Endodermal cell (in vitro differentiated cells): ENCODE results near the gene GALE. TPM values are rescaled to one million over a fixed set of nuclear protein-coding genes. Genes with fewer than 3 reads are reported as not detected.
"Not testable (repeated sequence)": the region's sequence is repeated elsewhere in the genome, so short reads cannot be mapped to it uniquely, and the experiment has no call there.

ENCODE experiments used
- DNase-seq: peaks from one replicate; pipeline ENCODE4 v3.0.0-alpha.2; 2017
- H3K27ac ChIP-seq: 2 replicates; pipeline ENCODE4 v1.5.1; 2013; ENCODE audit warnings: mild to moderate bottlenecking, low read depth, low read length, moderate library complexity
- H3K27me3 ChIP-seq: 2 replicates; pipeline ENCODE4 v1.6.1; 2013; ENCODE audit warnings: mild to moderate bottlenecking, low read length, moderate library complexity; ENCODE audit not compliant: insufficient read depth, control insufficient read depth, poor library complexity, severe bottlenecking
- H3K36me3 ChIP-seq: 2 replicates; pipeline ENCODE4 v1.7.0; 2013; ENCODE audit warnings: mild to moderate bottlenecking, low read length, moderate library complexity; ENCODE audit not compliant: control insufficient read depth, insufficient read depth
- H3K4me1 ChIP-seq: one replicate; pipeline ENCODE4 v1.7.0; 2013; ENCODE audit warnings: low read length; ENCODE audit not compliant: control insufficient read depth, insufficient read depth
- H3K4me3 ChIP-seq: 2 replicates; pipeline ENCODE4 v1.5.1; 2013; ENCODE audit warnings: mild to moderate bottlenecking, low read length, moderate library complexity
- H3K9ac ChIP-seq: 2 replicates; pipeline ENCODE4 v1.6.1; 2013; ENCODE audit warnings: mild to moderate bottlenecking, low read length, moderate library complexity; ENCODE audit not compliant: poor library complexity, severe bottlenecking; ENCODE audit errors: extremely low read depth
- H3K9me3 ChIP-seq: 2 replicates; pipeline ENCODE4 v1.6.1; 2013; ENCODE audit warnings: mild to moderate bottlenecking, low read length, moderate library complexity; ENCODE audit not compliant: control insufficient read depth
- H3K27ac Mint-ChIP-seq: 2 replicates; pipeline ENCODE4 v1.8.0; 2020; ENCODE audit warnings: mixed read lengths
- H3K27me3 Mint-ChIP-seq: 2 replicates; pipeline ENCODE4 v1.8.0; 2021; ENCODE audit warnings: mild to moderate bottlenecking, mixed read lengths; ENCODE audit not compliant: insufficient read depth
- H3K36me3 Mint-ChIP-seq: 2 replicates; pipeline ENCODE4 v1.8.0; 2020; ENCODE audit warnings: low read depth, mixed read lengths
- H3K4me1 Mint-ChIP-seq: 2 replicates; pipeline ENCODE4 v1.8.0; 2020; ENCODE audit warnings: mixed read lengths
- H3K4me3 Mint-ChIP-seq: 2 replicates; pipeline ENCODE4 v1.8.0; 2020; ENCODE audit warnings: mild to moderate bottlenecking, moderate library complexity, mixed read lengths
- H3K9me3 Mint-ChIP-seq: 2 replicates; pipeline ENCODE4 v1.8.0; 2020; ENCODE audit warnings: mild to moderate bottlenecking, mixed read lengths
- WGBS, 2 experiments: methylation state at CpG; one replicate each; pipeline versions ENCODE4 v1.1.5 to v1.1.7; 2013; ENCODE audit warnings: missing lambda C conversion rate in 2 of 2, mixed read lengths in 1 of 2; ENCODE audit not compliant: insufficient coverage in 1 of 2, insufficient read length in 1 of 2; 5-methylcytosine and 5-hydroxymethylcytosine counted together
- total RNA-seq, 2 donors: library from RNA; stranded (reverse); fragmentation: NEBNext Ultra II Directional in 1 of 2; extraction: Animal tissue kit (Norgen Biotek cat#: 25700) in 1 of 2; gene quantifications; 2 replicates in 1 of 2; 3 replicates in 1 of 2; pipeline ENCODE4 v1.2.1, GENCODE V29; 2021
- TF ChIP-seq, protein P1 (sequence below): fragments of 200-600 bp; sonication (generic); conservative IDR thresholded peaks from 2 replicates; pipeline ENCODE4 v1.5.0; 2021; ENCODE audit warnings: antibody characterized with exemption, mild to moderate bottlenecking

The GALE gene
- total RNA-seq, 2 donors from 2014 or later = 60.4 to 66.0 TPM

DNA sequence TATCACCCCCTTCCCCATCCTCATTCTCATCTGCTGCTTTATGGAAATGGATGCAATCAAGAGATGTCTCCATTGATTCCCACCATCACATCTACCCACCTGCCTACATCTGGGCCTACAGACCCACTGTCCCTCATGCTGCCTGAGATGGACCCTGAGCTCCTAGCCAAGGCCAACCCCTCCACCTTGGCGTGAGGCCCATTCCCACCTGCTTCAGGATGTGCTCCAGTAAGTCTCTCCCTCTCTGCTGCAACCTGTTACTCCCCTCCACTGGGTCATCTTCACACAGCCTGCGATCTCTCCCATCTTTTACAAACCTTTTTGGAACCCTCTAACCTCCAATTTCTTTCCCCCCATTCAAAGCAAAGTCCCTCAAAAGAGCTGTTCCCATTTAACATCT, 4.5 kb upstream of the GALE start:
- Mint-ChIP-seq H3K9me3 (no peaks in the 10 kb centered on the region), H3K27ac (no peak overlapping the region), H3K27me3 (peaks cover 3% of the 10 kb centered on the region), H3K36me3 (peaks cover 20% of the 10 kb centered on the region), H3K4me3 (no peak overlapping the region), H3K4me1 (peaks cover 3% of the 10 kb centered on the region)
- Histone ChIP-seq H3K9ac (no peak overlapping the region), H3K4me3 (no peak overlapping the region), H3K27ac (no peak overlapping the region), H3K9me3 (no peaks in the 10 kb centered on the region), H3K36me3 (no peaks in the 10 kb centered on the region), H3K4me1 (peaks cover 4% of the 10 kb centered on the region), H3K27me3 (no peaks in the 10 kb centered on the region)
- WGBS, 2 experiments = 75 to 90% methylated on average over 2 of the region's 2 CpGs
- DNase-seq = no peak
- TF ChIP-seq, protein P1, sequence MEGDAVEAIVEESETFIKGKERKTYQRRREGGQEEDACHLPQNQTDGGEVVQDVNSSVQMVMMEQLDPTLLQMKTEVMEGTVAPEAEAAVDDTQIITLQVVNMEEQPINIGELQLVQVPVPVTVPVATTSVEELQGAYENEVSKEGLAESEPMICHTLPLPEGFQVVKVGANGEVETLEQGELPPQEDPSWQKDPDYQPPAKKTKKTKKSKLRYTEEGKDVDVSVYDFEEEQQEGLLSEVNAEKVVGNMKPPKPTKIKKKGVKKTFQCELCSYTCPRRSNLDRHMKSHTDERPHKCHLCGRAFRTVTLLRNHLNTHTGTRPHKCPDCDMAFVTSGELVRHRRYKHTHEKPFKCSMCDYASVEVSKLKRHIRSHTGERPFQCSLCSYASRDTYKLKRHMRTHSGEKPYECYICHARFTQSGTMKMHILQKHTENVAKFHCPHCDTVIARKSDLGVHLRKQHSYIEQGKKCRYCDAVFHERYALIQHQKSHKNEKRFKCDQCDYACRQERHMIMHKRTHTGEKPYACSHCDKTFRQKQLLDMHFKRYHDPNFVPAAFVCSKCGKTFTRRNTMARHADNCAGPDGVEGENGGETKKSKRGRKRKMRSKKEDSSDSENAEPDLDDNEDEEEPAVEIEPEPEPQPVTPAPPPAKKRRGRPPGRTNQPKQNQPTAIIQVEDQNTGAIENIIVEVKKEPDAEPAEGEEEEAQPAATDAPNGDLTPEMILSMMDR = no peak

DNA sequence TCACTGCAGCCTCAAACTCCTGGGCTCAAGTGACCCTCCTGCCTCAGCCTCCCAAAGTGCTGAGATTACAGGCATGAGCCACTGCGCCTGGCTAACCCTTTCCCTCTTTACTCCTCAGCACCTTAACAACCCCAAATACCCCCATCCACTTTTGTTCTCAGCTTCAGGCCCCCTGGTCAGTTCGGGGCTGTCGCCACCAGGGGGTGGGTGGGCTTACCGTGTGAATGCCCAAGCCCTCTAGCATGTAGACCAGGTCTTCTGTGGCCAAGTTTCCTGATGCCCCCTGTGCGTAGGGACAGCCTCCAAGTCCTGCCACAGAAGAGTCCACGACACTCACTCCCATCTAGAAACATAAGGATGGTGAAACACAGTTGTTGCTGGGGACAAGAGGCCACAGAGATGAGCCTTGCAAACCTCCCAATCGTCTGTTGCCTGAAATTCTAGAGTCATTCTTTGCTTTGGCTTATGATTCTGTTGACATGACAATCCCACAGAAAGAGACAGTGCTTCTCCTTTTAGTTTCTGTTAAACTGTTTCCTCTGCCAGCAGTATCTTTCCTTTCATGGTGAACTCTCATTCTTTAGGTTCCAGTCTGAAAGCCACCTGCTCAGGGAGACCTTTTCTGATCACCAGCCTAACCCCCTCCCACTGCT, 3.8 kb upstream of the GALE start:
- Histone ChIP-seq H3K4me1 (peaks cover 4% of the 10 kb centered on the region), H3K9me3 (no peaks in the 10 kb centered on the region), H3K36me3 (no peaks in the 10 kb centered on the region), H3K27ac (no peak overlapping the region), H3K27me3 (no peaks in the 10 kb centered on the region), H3K4me3 (no peak overlapping the region), H3K9ac (no peak overlapping the region)
- H3K9me3 Mint-ChIP-seq = no peaks in the 10 kb centered on the region
- 88 to 93% methylated on average over 7 of the region's 7 CpGs for WGBS, 2 experiments
- TF ChIP-seq, protein P1 = peak; percentile 64
- H3K27me3 Mint-ChIP-seq = peaks cover 3% of the 10 kb centered on the region
- no peak overlapping the region for H3K4me3 Mint-ChIP-seq
- peaks cover 20% of the 10 kb centered on the region for H3K36me3 Mint-ChIP-seq
- H3K27ac Mint-ChIP-seq = no peak overlapping the region
- peaks cover 7% of the 10 kb centered on the region for H3K4me1 Mint-ChIP-seq
- DNase-seq = peak; percentile 57

DNA sequence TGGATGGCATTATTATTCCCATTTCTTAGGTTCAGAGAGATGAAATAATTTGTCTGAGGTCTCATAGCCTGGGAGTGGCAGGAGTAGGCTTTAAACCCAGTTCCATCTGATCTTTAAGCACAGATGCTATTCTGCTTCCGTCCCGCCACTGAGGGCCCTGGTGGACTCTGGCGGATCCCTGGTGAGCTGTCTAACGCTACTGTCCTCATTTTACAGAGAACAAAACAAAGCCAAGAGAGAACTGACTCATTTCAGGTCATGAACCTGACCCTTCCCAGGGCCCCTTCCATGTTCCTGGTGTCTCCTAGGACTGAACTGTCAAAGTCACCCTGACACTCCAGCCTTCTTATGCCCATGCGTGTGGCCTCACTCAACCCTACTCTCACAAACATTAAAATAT, 3.1 kb upstream of the GALE start:
- no peak for DNase-seq
- Mint-ChIP-seq H3K27me3 (peaks cover 3% of the 10 kb centered on the region), H3K9me3 (no peaks in the 10 kb centered on the region), H3K27ac (no peak overlapping the region), H3K4me3 (no peak overlapping the region), H3K36me3 (peaks cover 21% of the 10 kb centered on the region), H3K4me1 (peaks cover 10% of the 10 kb centered on the region)
- no peaks in the 10 kb centered on the region for H3K27me3 ChIP-seq
- H3K27ac ChIP-seq = no peak overlapping the region
- no peaks in the 10 kb centered on the region for H3K9me3 ChIP-seq
- 87 to 90% methylated on average over 4 to 5 of the region's 5 CpGs for WGBS, 2 experiments
- H3K4me3 ChIP-seq = no peak overlapping the region
- TF ChIP-seq, protein P1 = no peak
- no peak overlapping the region for H3K9ac ChIP-seq
- H3K36me3 ChIP-seq = peaks cover 6% of the 10 kb centered on the region
- H3K4me1 ChIP-seq = peaks cover 7% of the 10 kb centered on the region

DNA sequence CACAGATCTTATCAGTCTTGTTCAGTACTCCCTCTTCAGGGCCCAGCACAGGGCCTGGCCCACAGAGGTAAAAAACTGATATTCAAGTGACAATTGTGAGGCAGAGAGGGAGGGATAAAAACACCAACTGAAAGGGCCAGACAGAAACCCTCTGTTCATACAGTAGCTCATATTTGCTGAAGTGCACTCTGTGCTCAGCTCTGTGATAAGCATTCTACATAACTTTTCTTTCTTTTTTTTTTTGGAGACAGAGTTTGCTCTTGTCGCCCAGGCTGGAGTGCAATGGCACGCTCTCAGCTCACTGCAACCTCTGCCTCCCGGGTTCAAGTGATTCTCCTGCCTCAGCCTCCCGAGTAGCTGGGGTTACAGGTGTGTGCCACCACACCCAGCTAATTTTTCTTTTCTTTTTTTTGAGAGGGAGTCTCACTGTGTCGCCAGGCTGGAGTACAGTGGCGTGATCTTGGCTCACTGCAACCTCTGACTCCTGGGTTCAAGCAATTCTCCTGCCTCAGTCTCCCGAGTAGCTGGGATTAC, 2.3 kb upstream of the GALE start:
- H3K4me1 Mint-ChIP-seq = peaks cover 10% of the 10 kb centered on the region
- H3K9me3 Mint-ChIP-seq, H3K9ac ChIP-seq, H3K27ac Mint-ChIP-seq, H3K4me1 ChIP-seq, H3K27me3 ChIP-seq, H3K4me3 Mint-ChIP-seq, H3K4me3 ChIP-seq, H3K9me3 ChIP-seq, H3K27me3 Mint-ChIP-seq, H3K27ac ChIP-seq, DNase-seq: not testable (repeated sequence)
- H3K36me3 Mint-ChIP-seq = peaks cover 29% of the 10 kb centered on the region
- 79 to 91% methylated on average over 4 to 7 of the region's 7 CpGs for WGBS, 2 experiments
- H3K36me3 ChIP-seq = peaks cover 14% of the 10 kb centered on the region
